HG03025 (cell line): ENCODE results near the gene KIAA0408.

Experiments
- ATAC-seq: cut with Tn5 transposase; IDR thresholded peaks from one replicate; pipeline ENCODE4 v1.9.1; 2021; ENCODE audit warnings: mild to moderate bottlenecking, moderate library complexity; ENCODE audit not compliant: unreplicated experiment, low FRiP score

KIAA0408 gene

DNA sequence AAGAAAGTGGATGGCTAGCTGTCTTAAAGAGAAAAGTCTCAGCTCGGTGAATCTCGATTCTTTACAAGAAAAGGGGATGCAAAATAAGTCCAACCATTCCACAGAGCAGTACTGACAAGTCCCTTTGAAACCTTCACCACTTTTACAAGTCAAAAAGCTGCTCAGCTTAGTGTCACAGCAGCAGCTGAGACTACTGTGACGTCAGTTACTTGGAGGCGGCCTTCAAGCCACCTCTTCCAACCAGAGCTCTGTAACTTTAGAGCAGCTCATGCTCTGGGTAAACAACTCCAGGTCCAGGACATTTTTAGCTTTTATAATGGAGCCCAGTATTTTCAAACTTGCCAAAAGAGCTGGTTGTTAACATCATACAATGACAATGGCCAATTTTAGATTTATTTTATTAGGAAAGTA lies at the start of gene KIAA0408:
TSS of gene KIAA0408 (minus strand) at position 159 of the 411 bp plus-strand sequence. CDS start 5,408 bp downstream, outside the sequence.
- ATAC-seq: no peak

GRCh38 chr6:127506894-127507293 lies 47.7 kb upstream of the KIAA0408 start:
- ATAC-seq: no peak

- no peak for ATAC-seq
Measured at GRCh38 chr6:127503022-127503421, 43.8 kb upstream of the KIAA0408 start.

DNA sequence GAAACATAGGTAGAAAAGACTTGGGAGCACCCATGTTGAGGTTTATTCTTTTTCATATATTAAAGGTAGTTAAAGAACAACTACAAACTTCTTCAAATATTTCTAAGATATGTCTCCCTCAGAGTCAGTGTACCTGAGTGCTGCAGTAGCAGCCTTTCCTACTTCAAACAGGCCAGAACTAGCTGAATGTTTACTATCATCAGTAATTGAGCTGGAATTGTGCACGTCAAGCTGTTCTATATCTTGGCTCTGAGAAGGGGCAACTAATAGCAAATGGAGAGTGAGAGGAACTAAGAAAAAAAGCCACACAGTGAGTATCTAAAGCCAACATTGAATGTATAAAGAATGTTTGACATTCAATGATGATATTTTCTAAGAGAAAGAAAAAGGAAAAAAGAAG lies 38.2 kb upstream of the KIAA0408 start:
- no peak for ATAC-seq

GRCh38 chr6:127496471-127496870 lies 37.3 kb upstream of the KIAA0408 start:
- no peak for ATAC-seq

DNA sequence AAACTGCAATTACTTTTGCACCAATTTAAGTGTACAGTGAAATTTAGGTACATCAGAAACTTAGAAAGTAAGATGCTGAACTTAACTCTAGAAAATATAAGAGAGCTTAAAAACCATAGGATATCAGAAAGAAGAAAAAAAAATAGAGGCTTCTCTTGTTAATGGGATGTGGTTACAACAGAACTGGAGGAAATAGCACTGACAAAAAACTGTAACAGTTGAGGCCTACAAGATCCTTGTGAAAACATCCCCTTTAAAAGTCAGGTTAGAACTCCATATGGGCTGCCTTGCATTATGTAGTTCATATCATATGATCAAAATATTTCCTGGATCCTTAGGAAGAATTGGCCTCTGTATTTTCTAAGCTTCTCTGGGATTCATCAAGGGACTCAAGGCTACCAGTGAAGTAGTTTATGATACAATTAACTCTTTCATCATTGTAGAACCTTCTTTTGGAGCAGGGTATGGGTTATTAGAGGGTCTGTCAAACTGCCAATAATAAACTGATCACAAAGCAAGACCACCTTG lies 35.1 kb upstream of the KIAA0408 start:
- ATAC-seq: no peak

GRCh38 chr6:127489248-127489647 lies 30.1 kb upstream of the KIAA0408 start:
- ATAC-seq: no peak

DNA sequence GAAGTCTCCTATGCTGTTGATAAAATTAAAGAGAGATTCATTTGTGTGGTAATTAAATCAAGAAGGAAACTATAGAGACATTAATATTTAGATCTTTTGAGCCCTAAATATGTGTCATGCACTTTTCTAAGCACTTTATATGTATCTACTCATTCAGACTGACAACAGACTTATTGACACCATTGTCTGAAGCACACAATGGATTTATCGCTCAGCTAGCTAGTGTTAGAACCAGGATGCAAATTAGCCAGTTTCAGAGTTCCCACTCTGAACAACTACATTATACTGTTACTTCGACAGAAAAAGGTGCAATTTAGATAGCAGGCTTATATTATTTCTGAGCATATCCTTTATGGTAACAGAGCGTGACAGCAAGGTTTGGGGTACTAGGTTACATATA lies 27.7 kb upstream of the KIAA0408 start:
- no peak for ATAC-seq

DNA sequence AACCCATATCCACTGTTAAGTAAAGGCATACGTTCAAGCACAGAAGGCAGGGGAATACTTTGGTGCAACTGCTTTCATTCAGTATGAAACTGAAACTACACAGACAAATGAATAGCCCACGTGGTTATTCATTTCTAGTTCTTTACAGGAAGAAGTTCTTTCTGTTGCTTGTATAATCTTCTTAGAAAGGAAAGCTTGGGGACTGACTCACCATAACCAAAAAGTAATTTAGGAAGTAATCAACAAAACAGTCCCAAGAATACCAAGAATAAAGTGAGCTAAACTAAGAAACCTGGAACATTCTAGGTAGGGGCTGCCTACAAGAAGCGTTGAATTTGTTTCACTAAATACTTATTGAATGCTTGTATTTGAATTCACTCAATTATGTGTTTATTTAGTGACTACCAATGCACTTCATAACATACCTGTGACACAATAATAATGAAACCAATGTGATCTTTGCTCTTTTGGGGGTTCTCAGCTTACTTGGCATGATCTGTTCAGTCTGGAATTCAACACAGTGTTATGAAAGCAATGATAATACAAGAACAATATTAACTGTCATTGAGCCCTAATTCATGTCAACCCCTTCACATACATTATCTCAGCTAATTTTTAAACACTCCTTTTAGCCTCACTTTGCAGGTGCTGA lies 25.1 kb upstream of the KIAA0408 start:
- peak; percentile 100 for ATAC-seq

DNA sequence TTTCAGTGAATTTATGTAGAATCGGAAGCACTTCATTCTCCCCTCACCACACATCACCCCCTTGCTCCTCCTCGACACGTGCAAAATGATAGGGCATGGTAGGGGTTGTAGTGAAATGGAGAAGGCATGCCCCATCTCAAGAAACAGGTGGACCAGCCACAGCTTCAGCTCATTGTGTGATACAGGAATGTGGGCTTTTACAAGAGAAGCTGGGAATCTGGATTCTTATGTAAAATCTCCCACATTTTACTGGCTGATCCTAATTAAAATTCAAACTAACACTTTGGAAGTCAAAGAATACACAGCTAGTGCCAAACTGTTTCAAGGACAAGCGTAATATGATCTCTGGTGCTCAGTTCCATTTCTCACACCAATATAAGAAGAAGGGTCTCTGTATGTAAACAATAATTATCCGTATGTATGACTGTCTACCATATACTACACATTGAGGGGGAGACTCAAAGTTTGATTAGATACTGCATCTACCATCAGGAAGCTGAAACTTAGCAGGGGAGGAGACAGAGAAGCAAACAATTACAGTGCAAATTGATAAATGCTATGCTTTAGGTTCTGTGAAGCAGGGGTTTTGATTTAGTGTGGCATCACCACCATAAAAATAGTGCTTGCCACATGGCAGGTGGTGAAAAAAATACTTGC lies 24.3 kb upstream of the KIAA0408 start:
- peak; percentile 8 for ATAC-seq

- ATAC-seq: no peak
Measured at GRCh38 chr6:127482325-127482724, 23.1 kb upstream of the KIAA0408 start.

GRCh38 chr6:127481628-127482027 lies 22.4 kb upstream of the KIAA0408 start:
- ATAC-seq: no peak

- no peak for ATAC-seq
Measured at GRCh38 chr6:127481111-127481510, 21.9 kb upstream of the KIAA0408 start.

DNA sequence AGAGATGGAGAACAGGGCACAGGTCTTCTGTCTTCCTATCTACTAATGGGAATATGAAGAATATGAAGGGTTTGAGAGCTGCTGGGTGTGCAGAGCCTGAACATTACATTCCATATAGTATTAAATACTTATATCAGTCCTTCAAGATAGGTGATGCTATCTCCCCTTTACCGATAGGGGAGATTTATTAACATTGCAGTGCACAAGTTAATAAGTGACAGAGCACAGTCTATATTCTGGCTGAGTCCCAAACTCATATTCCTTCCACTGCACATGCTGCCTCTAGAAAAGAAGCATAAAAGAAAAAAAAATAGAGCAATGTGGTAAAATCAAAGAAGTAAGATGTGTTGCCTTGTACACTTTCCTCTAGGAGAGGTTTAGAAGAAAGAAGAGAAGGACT lies 18.5 kb upstream of the KIAA0408 start:
- no peak for ATAC-seq

DNA sequence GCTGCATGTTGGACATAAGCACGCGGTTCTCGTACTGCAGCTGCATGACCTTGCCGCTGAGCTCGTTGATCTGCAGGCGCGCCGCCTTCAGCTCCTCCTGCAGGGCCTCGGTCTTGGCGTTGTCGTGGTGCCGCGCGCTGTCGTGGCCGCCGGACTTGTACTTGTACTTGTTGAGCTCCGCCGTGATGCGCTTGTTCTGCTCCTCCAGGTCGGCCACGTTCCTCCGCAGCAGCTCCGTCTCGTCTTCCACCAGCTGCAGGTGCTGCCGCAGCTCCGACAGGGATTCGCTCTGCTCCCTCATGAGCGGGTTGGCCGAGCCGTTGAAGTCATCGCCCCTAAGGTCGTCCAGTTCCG lies 16.6 kb upstream of the KIAA0408 start:
- ATAC-seq: no peak

- no peak for ATAC-seq
Measured at GRCh38 chr6:127475135-127475822, 16.1 kb upstream of the KIAA0408 start.

DNA sequence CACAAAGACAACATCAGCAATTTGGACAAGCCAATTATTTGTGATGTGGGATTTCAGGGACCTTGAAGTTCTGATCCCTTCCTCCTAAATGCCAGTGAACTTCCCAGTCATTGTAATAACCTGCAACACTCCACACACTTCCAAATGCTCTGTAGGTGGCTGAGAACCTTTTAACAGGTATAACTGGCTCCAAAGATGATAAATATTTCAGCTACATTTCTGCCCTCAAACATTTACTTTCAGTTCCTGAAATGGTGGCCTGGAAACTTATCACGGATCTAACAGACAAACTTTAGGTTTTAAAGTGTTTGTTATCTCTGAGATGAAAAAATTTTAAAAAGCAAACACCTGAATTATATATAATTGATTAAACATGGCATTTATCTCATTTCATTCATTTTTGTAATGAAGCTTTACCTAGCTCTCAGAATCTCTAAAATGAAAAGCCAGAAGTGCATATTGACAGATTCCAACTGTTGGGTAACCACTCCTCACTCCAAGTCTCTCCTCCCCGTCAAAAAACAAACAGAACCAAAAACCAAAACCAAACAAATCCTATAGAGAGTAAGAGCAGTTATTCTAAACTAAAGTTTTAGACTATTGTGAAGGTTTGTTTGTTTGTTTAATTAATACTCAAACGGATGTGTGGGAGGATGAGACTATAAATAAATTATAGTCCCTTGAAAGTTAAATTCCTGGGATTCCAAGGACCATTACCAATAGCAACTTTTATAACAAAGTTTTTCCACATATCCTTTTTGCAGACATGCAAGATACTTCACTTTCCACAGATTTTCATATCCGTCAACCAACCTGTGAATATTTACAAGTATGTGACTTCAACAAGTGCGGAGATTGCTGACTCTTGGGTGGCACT lies 12.4 kb upstream of the KIAA0408 start:
- ATAC-seq: no peak

DNA sequence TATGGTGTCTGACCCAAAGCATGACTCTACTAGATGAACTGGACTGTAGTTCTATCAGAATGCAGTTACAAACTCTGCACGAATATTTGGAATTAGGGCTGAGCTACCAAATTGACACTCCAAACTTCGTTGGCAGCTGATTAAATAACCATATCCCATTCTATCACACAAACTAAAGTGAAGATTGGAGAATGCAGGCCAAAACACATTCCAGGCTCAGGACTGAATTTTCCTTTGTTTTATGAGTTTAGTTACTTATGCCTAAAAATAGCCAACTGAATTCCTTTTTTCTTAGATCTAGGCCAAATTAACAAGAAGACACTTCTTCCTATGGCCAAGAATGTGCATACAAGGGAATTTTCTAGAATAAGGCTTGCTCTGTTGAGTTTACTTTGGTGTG lies 9.7 kb upstream of the KIAA0408 start:
- ATAC-seq: no peak

DNA sequence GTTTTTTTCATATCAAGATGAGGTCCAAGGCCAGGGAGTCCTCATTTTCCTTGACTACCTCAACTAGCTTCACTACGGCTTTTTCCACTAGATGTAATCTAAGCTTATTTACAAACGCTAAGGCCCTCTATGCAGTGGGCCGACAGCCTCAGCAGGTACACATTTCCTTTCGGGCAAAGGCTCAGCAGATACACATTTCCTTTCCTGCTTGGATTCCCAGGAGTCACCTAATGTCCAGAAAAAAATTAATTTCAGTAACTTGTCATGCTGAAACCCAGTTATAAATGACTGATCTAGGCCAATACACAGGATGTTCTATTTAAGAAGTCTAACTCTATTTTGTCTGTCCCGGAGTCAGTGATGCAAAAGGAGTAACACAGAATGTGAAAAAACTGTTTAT lies 7.2 kb upstream of the KIAA0408 start:
- no peak for ATAC-seq

DNA sequence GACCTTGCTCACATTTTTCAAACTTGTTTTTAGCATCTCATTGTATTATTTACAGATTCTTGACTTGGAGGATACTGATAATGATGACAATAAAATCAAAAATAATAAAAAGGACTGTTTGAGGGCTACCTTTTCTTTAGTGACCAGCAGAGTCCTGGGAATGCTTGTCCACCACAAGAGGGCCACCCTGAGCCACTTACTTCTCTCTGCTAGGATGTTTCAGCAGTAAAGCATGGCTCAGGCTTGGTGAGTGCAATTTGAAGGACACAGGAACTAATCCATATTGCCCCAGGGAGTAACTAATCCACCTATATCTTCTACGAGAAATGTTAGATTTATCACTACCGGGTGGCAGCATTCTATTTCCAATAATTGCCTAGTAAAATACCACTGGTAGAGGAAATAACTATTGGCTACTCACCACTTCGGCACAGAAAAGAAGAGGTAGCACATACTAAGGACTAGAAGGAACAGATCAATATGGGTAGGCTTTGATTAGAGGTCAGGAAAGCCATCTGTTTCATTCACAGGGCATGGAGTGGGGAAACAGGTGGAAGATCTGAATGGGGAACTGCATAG lies 5.8 kb upstream of the KIAA0408 start:
- peak; percentile 87 for ATAC-seq
